ENCODE results near the gene NAP1L4.

NAP1L4 gene

GRCh38 chr11:2999464-2999998 is 7.4 kb upstream of the NAP1L4 start:
- no peaks in the 10 kb centered on the region for H3K9me3 ChIP-seq (ENCODE audit: control insufficient read depth, insufficient read depth, low read length)
- H3K36me3 ChIP-seq (ENCODE audit: control insufficient read depth, insufficient read depth, low read length), result peaks cover 35% of the 10 kb centered on the region
- H3K9ac ChIP-seq (ENCODE audit: low read depth, low read length), result no peak overlapping the region
- no peaks in the 10 kb centered on the region for H3K4me1 ChIP-seq (ENCODE audit: control insufficient read depth, insufficient read depth, low read length)
- H3K27me3 ChIP-seq (ENCODE audit: control insufficient read depth, insufficient read depth, low read length), result no peaks in the 10 kb centered on the region
- no peak overlapping the region for H3K4me3 ChIP-seq (ENCODE audit: low read depth, low read length)

GRCh38 chr11:2998073-2998850 is 6.1 kb upstream of the NAP1L4 start:
- H3K36me3 ChIP-seq (ENCODE audit: control insufficient read depth, insufficient read depth, low read length), result peaks cover 25% of the 10 kb centered on the region
- H3K4me3 ChIP-seq (ENCODE audit: low read depth, low read length), result no peak overlapping the region
- H3K4me1 ChIP-seq (ENCODE audit: control insufficient read depth, insufficient read depth, low read length), result peaks cover under 1% of the 10 kb centered on the region
- no peaks in the 10 kb centered on the region for H3K27me3 ChIP-seq (ENCODE audit: control insufficient read depth, insufficient read depth, low read length)
- H3K9ac ChIP-seq (ENCODE audit: low read depth, low read length), result no peak overlapping the region
- no peaks in the 10 kb centered on the region for H3K9me3 ChIP-seq (ENCODE audit: control insufficient read depth, insufficient read depth, low read length)

GRCh38 chr11:2997406-2997805 is 5.3 kb upstream of the NAP1L4 start:
- H3K4me3 ChIP-seq (ENCODE audit: low read depth, low read length), result no peak overlapping the region
- peaks cover 2% of the 10 kb centered on the region for H3K4me1 ChIP-seq (ENCODE audit: control insufficient read depth, insufficient read depth, low read length)
- H3K9me3 ChIP-seq (ENCODE audit: control insufficient read depth, insufficient read depth, low read length), result no peaks in the 10 kb centered on the region
- no peak overlapping the region for H3K9ac ChIP-seq (ENCODE audit: low read depth, low read length)
- H3K36me3 ChIP-seq (ENCODE audit: control insufficient read depth, insufficient read depth, low read length), result peaks cover 21% of the 10 kb centered on the region
- no peaks in the 10 kb centered on the region for H3K27me3 ChIP-seq (ENCODE audit: control insufficient read depth, insufficient read depth, low read length)

- Histone ChIP-seq H3K9ac (ENCODE audit: low read depth, low read length) (no peak overlapping the region), H3K9me3 (ENCODE audit: control insufficient read depth, insufficient read depth, low read length) (no peaks in the 10 kb centered on the region), H3K27me3 (ENCODE audit: control insufficient read depth, insufficient read depth, low read length) (no peaks in the 10 kb centered on the region), H3K4me3 (ENCODE audit: low read depth, low read length) (no peak overlapping the region), H3K36me3 (ENCODE audit: control insufficient read depth, insufficient read depth, low read length) (peaks cover 17% of the 10 kb centered on the region), H3K4me1 (ENCODE audit: control insufficient read depth, insufficient read depth, low read length) (peaks cover 2% of the 10 kb centered on the region)
Observed at GRCh38 chr11:2996976-2997375, 4.8 kb upstream of the NAP1L4 start.

GRCh38 chr11:2995893-2996554 is 3.9 kb upstream of the NAP1L4 start:
- Histone ChIP-seq H3K36me3 (ENCODE audit: control insufficient read depth, insufficient read depth, low read length) (peaks cover 9% of the 10 kb centered on the region), H3K27me3 (ENCODE audit: control insufficient read depth, insufficient read depth, low read length) (no peaks in the 10 kb centered on the region), H3K4me1 (ENCODE audit: control insufficient read depth, insufficient read depth, low read length) (peaks cover 2% of the 10 kb centered on the region), H3K9ac (ENCODE audit: low read depth, low read length) (no peak overlapping the region), H3K4me3 (ENCODE audit: low read depth, low read length) (no peak overlapping the region), H3K9me3 (ENCODE audit: control insufficient read depth, insufficient read depth, low read length) (no peaks in the 10 kb centered on the region)

GRCh38 chr11:2995031-2995561 is 3.0 kb upstream of the NAP1L4 start:
- H3K9ac ChIP-seq (ENCODE audit: low read depth, low read length), result no peak overlapping the region
- H3K27me3 ChIP-seq (ENCODE audit: control insufficient read depth, insufficient read depth, low read length), result no peaks in the 10 kb centered on the region
- H3K36me3 ChIP-seq (ENCODE audit: control insufficient read depth, insufficient read depth, low read length), result peaks cover 4% of the 10 kb centered on the region
- no peaks in the 10 kb centered on the region for H3K9me3 ChIP-seq (ENCODE audit: control insufficient read depth, insufficient read depth, low read length)
- peaks cover 3% of the 10 kb centered on the region for H3K4me1 ChIP-seq (ENCODE audit: control insufficient read depth, insufficient read depth, low read length)
- H3K4me3 ChIP-seq (ENCODE audit: low read depth, low read length), result no peak overlapping the region

- Histone ChIP-seq H3K4me3 (ENCODE audit: low read depth, low read length) (no peak overlapping the region), H3K4me1 (ENCODE audit: control insufficient read depth, insufficient read depth, low read length) (peaks cover 10% of the 10 kb centered on the region), H3K9me3 (ENCODE audit: control insufficient read depth, insufficient read depth, low read length) (no peaks in the 10 kb centered on the region), H3K27me3 (ENCODE audit: control insufficient read depth, insufficient read depth, low read length) (no peaks in the 10 kb centered on the region), H3K9ac (ENCODE audit: low read depth, low read length) (no peak overlapping the region), H3K36me3 (ENCODE audit: control insufficient read depth, insufficient read depth, low read length) (no peaks in the 10 kb centered on the region)
Observed at GRCh38 chr11:2994336-2994730, 2.2 kb upstream of the NAP1L4 start.

- peak overlapping the region; percentile 92 for H3K9ac ChIP-seq (ENCODE audit: low read depth, low read length)
- H3K9me3 ChIP-seq (ENCODE audit: control insufficient read depth, insufficient read depth, low read length), result no peaks in the 10 kb centered on the region
- H3K4me3 ChIP-seq (ENCODE audit: low read depth, low read length), result peak overlapping the region; percentile 82
- no peaks in the 10 kb centered on the region for H3K27me3 ChIP-seq (ENCODE audit: control insufficient read depth, insufficient read depth, low read length)
- peaks cover 23% of the 10 kb centered on the region for H3K4me1 ChIP-seq (ENCODE audit: control insufficient read depth, insufficient read depth, low read length)
- H3K36me3 ChIP-seq (ENCODE audit: control insufficient read depth, insufficient read depth, low read length), result no peaks in the 10 kb centered on the region
Observed at GRCh38 chr11:2992997-2993325, 832 bp upstream of the NAP1L4 start.

- Histone ChIP-seq H3K27me3 (ENCODE audit: control insufficient read depth, insufficient read depth, low read length) (no peaks in the 10 kb centered on the region), H3K9ac (ENCODE audit: low read depth, low read length) (peak overlapping the region; percentile 84), H3K9me3 (ENCODE audit: control insufficient read depth, insufficient read depth, low read length) (no peaks in the 10 kb centered on the region), H3K4me3 (ENCODE audit: low read depth, low read length) (peak overlapping the region; percentile 82), H3K36me3 (ENCODE audit: control insufficient read depth, insufficient read depth, low read length) (no peaks in the 10 kb centered on the region), H3K4me1 (ENCODE audit: control insufficient read depth, insufficient read depth, low read length) (peaks cover 26% of the 10 kb centered on the region)
Observed at GRCh38 chr11:2991452-2992233, 486 bp downstream of the NAP1L4 start.

- Histone ChIP-seq H3K4me1 (ENCODE audit: control insufficient read depth, insufficient read depth, low read length) (peaks cover 26% of the 10 kb centered on the region), H3K4me3 (ENCODE audit: low read depth, low read length) (peak overlapping the region; percentile 82), H3K27me3 (ENCODE audit: control insufficient read depth, insufficient read depth, low read length) (no peaks in the 10 kb centered on the region)
Observed at GRCh38 chr11:2990617-2991451, 1.3 kb downstream of the NAP1L4 start.

GRCh38 chr11:2989551-2989950 is 2.6 kb downstream of the NAP1L4 start:
- no peak overlapping the region for H3K9ac ChIP-seq (ENCODE audit: low read depth, low read length)
- peaks cover 26% of the 10 kb centered on the region for H3K4me1 ChIP-seq (ENCODE audit: control insufficient read depth, insufficient read depth, low read length)

More at GRCh38 chr11:2990617-2991451, 1.3 kb downstream of the NAP1L4 start:
- peak overlapping the region; percentile 84 for H3K9ac ChIP-seq (ENCODE audit: low read depth, low read length)
- H3K36me3 ChIP-seq (ENCODE audit: control insufficient read depth, insufficient read depth, low read length), result no peaks in the 10 kb centered on the region
- H3K9me3 ChIP-seq (ENCODE audit: control insufficient read depth, insufficient read depth, low read length), result no peaks in the 10 kb centered on the region

More at GRCh38 chr11:2989551-2989950, 2.6 kb downstream of the NAP1L4 start:
- no peaks in the 10 kb centered on the region for H3K36me3 ChIP-seq (ENCODE audit: control insufficient read depth, insufficient read depth, low read length)
- H3K9me3 ChIP-seq (ENCODE audit: control insufficient read depth, insufficient read depth, low read length), result no peaks in the 10 kb centered on the region
- H3K27me3 ChIP-seq (ENCODE audit: control insufficient read depth, insufficient read depth, low read length), result no peaks in the 10 kb centered on the region
- H3K4me3 ChIP-seq (ENCODE audit: low read depth, low read length), result peak overlapping the region; percentile 82

Data from iPS-15b (cell line).